Astrocyte (in vitro differentiated cells and primary cell): ENCODE results near the gene BRIX1.

Source experiments
- CTCF ChIP-seq: IDR thresholded peaks from 2 replicates; pipeline ENCODE4 v1.5.1; 2011; ENCODE audit warnings: low read depth, mild to moderate bottlenecking, inconsistent platforms, low read length, moderate library complexity; ENCODE audit not compliant: insufficient read depth
- EZH2 ChIP-seq: IDR thresholded peaks from 2 replicates; pipeline ENCODE4 v1.6.1; 2012; ENCODE audit warnings: mild to moderate bottlenecking, low read length, inconsistent platforms; ENCODE audit not compliant: insufficient read depth

- TF ChIP-seq CTCF = no peak
- TF ChIP-seq EZH2 = no peak
These were observed 8.4 kb downstream of the BRIX1 start for GRCh38 chr5:34923694-34924461.
